Medulla oblongata (tissue), 1 donor: ENCODE measurements around the gene HNRNPM.
"Not testable (repeated sequence)": the region's sequence is repeated elsewhere in the genome, so short reads cannot be mapped to it uniquely, and the experiment has no call there.

Source experiments
- DNase-seq: peaks from one replicate; pipeline ENCODE4 v3.0.0-alpha.2; 2015; ENCODE audit errors: extremely low spot score

HNRNPM gene

GRCh38 chr19:8425331-8425730 is 19.4 kb upstream of the HNRNPM start:
- not testable (repeated sequence) for DNase-seq

- no peak for DNase-seq
Observed at GRCh38 chr19:8426283-8426682, 18.5 kb upstream of the HNRNPM start.

- no peak for DNase-seq
Observed at GRCh38 chr19:8429044-8429443, 15.7 kb upstream of the HNRNPM start.

DNA sequence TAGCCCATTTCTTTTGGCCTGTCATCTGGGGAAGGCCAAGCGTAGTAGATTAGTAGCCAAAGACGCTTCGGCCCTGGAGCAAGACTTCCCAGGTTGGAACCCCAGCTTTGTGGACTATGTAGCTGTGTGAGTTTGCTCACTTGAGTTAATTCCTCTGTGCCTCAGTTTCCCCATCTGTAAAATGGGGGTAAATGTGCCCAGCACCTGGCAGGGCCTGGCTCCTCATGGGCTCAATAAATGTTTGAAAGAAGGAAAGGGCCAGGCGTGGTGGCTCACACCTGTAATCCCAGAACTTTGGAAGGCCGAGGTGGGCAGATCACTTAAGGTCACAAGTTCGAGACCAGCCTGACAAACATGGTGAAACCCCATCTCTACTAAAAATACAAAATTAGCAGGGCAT is 14.9 kb upstream of the HNRNPM start:
- no peak for DNase-seq

- no peak for DNase-seq
Observed at GRCh38 chr19:8430650-8431049, 14.1 kb upstream of the HNRNPM start.

- no peak for DNase-seq
Observed at GRCh38 chr19:8438236-8438635, 6.5 kb upstream of the HNRNPM start.

- no peak for DNase-seq
Observed at GRCh38 chr19:8441725-8442544, 2.8 kb upstream of the HNRNPM start.

GRCh38 chr19:8444140-8444676 is 567 bp upstream of the HNRNPM start:
- not testable (repeated sequence) for DNase-seq

GRCh38 chr19:8445488-8446001 is 770 bp downstream of the HNRNPM start:
- DNase-seq, result no peak

DNA sequence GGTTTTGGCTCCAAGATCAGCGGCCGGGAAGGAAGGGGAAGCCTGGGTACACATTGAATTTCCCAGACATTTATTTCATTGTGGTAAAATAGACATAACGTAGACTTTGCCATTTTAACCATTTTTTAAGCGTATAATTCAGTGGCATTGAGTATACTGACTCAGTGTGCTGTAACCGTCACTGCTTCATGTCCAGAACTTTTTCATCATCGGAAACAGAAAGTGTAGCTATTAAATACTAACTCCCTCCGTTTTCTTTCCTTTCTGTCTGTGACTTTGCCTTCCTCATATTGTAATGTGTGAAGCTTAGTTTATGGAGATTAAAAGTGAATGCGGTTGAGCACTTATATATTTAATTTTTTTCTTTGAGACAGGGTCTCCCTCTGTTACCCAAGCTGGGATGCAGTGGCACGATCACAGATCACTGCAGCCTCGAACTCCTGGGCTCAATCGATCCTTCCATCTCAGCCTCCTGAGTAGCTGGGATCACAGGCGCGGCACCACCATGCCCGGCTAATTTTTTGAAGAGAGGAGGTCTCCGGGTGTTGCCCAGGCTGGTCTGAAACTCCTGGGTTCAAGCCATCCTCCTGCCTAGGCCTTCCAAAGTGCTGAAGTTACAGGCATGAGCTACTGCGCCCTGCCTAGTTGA is 1.4 kb downstream of the HNRNPM start:
- no peak for DNase-seq

DNA sequence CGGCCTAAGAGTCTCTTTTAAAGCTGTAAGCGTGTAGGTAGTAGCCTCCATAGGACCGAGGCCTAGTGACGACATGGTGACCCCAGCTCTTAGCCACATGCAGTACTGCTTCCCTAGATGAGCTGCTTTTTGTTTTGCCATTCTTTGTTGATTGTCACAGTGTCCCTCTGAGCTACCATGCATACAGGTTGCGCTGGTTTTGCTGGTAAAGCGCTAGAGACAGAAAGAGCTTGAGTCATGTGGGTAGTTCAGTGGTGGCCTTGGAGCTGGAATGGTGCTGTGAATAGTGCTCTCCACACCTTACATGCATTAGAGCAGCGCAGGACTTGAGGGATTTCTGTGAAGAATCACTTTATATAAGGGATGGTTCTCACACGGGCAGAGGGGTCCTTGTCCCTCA is 5.1 kb downstream of the HNRNPM start:
- no peak for DNase-seq

DNA sequence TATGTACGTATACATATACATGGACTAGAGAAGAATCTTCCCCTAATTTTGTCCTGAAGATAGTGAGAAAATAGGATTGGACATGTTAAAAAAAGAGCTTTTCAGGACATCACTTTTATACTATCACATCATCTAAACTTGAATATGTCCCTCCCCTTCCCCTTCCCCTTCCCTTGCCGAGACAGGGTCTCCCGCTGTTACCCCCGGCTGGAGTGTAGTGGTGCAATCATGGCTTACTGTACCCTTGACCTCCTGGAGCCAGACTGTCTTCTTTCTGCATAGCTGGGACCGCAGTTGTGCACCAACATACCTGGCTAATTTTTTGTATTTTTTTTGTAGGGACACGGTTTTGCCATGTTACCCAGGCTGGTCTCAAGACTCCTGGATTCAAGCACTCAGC is 6.6 kb downstream of the HNRNPM start:
- no peak for DNase-seq

GRCh38 chr19:8451885-8452284 is 7.1 kb downstream of the HNRNPM start:
- no peak for DNase-seq

GRCh38 chr19:8452446-8453123 is 7.8 kb downstream of the HNRNPM start:
- no peak for DNase-seq

- DNase-seq, result no peak
Observed at GRCh38 chr19:8453616-8454015, 8.8 kb downstream of the HNRNPM start.

DNA sequence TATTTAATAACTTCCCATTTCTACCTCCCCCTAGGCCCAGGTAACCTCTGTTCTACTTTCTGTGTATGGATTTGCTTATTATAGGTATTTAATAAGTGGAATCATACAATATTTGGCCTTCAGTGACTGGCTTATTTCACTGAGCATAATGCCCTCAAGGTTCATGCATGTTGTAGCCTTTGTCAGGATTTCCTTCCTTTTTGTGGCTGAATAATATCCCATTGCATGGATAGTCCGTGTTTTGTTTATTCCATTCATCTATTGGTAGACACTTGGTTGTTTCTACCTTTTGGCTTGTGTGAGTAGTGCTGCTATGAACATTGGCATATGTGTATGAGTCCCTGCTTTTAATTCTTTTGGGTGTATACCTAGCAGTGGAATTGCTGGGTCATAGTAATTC is 9.4 kb downstream of the HNRNPM start:
- no peak for DNase-seq

- DNase-seq, result no peak
Observed at GRCh38 chr19:8455018-8455417, 10.2 kb downstream of the HNRNPM start.

DNA sequence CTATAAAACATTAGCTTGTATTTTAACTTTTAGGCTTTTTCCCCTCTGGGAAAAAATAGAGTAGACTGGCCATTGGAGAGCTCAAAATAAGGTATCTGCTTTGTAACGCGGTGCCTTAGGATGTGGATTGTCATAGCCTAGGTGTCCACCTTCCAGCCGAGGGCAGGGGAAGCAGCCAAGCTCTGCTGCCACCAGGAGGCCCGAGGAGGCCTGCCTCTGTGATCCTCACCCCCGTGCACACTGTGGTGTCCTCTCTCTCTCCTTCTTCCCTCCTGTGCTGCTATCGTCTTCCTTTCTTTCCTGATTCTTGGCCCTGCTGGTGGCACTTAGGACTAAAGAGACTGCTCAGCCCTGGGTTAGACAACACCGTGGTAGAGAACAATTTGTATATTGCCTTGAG is 11.3 kb downstream of the HNRNPM start:
- DNase-seq, result no peak

- DNase-seq, result no peak
Observed at GRCh38 chr19:8457209-8457608, 12.4 kb downstream of the HNRNPM start.

DNA sequence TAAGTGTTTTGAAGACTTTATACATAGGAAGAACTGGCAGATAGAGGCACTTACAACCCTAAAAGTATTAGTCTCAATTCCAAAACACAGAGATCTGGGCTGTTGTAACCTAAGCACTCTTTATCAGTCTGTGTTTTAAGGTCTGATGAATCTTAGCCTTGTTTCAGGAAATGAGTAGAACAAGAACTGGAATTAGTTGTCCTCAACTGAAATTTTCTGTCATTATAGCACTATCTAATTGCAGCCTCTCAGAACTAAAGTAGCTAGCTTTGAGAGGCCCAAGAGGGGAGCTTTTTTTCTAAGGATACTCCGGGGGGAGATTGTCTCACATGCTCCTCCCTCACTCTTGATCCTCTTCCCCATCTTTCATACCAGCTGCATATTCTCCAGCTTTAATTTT is 13.1 kb downstream of the HNRNPM start:
- DNase-seq, result no peak

- no peak for DNase-seq
Observed at GRCh38 chr19:8458380-8458779, 13.6 kb downstream of the HNRNPM start.

GRCh38 chr19:8459095-8459494 is 14.3 kb downstream of the HNRNPM start:
- no peak for DNase-seq
